Measurements from ENCODE around the gene ACTL7B.

GRCh38 chr9:108813951-108814601, 41.7 kb downstream of the ACTL7B start:
- no peak for TF ChIP-seq EZH2phosphoT487 (conservative IDR thresholded peaks at IDR 0.05; ENCODE audit: low read length)
- TF ChIP-seq CTCF (IDR thresholded peaks at IDR 0.05; ENCODE audit: insufficient read depth, low read length, poor library complexity, severe bottlenecking), result no peak

Measured in SU-DHL-6 (cell line).